ENCODE results near the gene CAPG.
"Not testable (repeated sequence)": the region's sequence is repeated elsewhere in the genome, so short reads cannot be mapped to it uniquely, and the experiment has no call there.

CAPG gene

GRCh38 chr2:85419009-85419675 is 9.0 kb upstream of the CAPG start:
- no peak for DNase-seq

GRCh38 chr2:85418132-85419008 is 8.2 kb upstream of the CAPG start, which contains the start of gene SH2D6:
SH2D6 (plus strand) TSS chr2:85418714; CDS start chr2:85429466, 10,752 bp downstream.
- peak; percentile 87 for DNase-seq

GRCh38 chr2:85415980-85416650 is 5.9 kb upstream of the CAPG start:
- no peak for DNase-seq

GRCh38 chr2:85414761-85415553 is 4.8 kb upstream of the CAPG start:
- DNase-seq = no peak

GRCh38 chr2:85414421-85414759 is 4.2 kb upstream of the CAPG start:
- DNase-seq = not testable (repeated sequence)

GRCh38 chr2:85413592-85414420 is 3.6 kb upstream of the CAPG start:
- DNase-seq = no peak

- no peak for DNase-seq
Observed at GRCh38 chr2:85411405-85411748, 1.2 kb upstream of the CAPG start.

GRCh38 chr2:85410584-85411404 is 628 bp upstream of the CAPG start:
- DNase-seq = no peak

- peak; percentile 59 for DNase-seq
Observed at GRCh38 chr2:85405201-85406059, 4.7 kb downstream of the CAPG start.

GRCh38 chr2:85401844-85402243 is 8.3 kb downstream of the CAPG start:
- DNase-seq = no peak

GRCh38 chr2:85401464-85401805 is 8.7 kb downstream of the CAPG start:
- DNase-seq = no peak

- no peak for DNase-seq
Observed at GRCh38 chr2:85400541-85401463, 9.4 kb downstream of the CAPG start.

- no peak for DNase-seq
Observed at GRCh38 chr2:85400023-85400422, 10.1 kb downstream of the CAPG start.

GRCh38 chr2:85399183-85399455 is 11.0 kb downstream of the CAPG start:
- no peak for DNase-seq

- no peak for DNase-seq
Observed at GRCh38 chr2:85398426-85399182, 11.6 kb downstream of the CAPG start.

GRCh38 chr2:85397925-85398331 is 12.2 kb downstream of the CAPG start:
- no peak for DNase-seq

- DNase-seq = no peak
Observed at GRCh38 chr2:85396531-85397470, 13.4 kb downstream of the CAPG start.

Measured in CD4-positive, alpha-beta T cell treated with Interleukin-21 for 1 hour (primary cell).